NCI-H2171 treated with DMSO at 0.1 percent for 48 hours (cell line): ENCODE measurements around the gene KIF19.

Source experiments
- DNase-seq: peaks from one replicate; lab custom pipeline; 2025; lab: John Stamatoyannopoulos, UW

Gene KIF19

GRCh38 chr17:74304184-74304583, 21.8 kb upstream of the KIF19 start:
- peak; percentile 68 for DNase-seq

GRCh38 chr17:74305865-74306654, 20.0 kb upstream of the KIF19 start:
- DNase-seq, result peak; percentile 29

GRCh38 chr17:74307984-74308773, 17.8 kb upstream of the KIF19 start:
- no peak for DNase-seq

GRCh38 chr17:74309902-74310301, 16.1 kb upstream of the KIF19 start:
- DNase-seq, result no peak

GRCh38 chr17:74314877-74315276, 11.1 kb upstream of the KIF19 start:
- DNase-seq, result no peak

- DNase-seq, result peak; percentile 39
Measured at GRCh38 chr17:74316220-74316619, 9.8 kb upstream of the KIF19 start.

- DNase-seq, result no peak
Measured at GRCh38 chr17:74317071-74317470, 9.0 kb upstream of the KIF19 start.

- no peak for DNase-seq
Measured at GRCh38 chr17:74318391-74318790, 7.6 kb upstream of the KIF19 start.

GRCh38 chr17:74324521-74324920, 1.5 kb upstream of the KIF19 start:
- DNase-seq, result no peak

- no peak for DNase-seq
Measured at GRCh38 chr17:74325376-74325742, 667 bp upstream of the KIF19 start.

GRCh38 chr17:74326506-74326905, 480 bp downstream of the KIF19 start:
- no peak for DNase-seq

- no peak for DNase-seq
Measured at GRCh38 chr17:74328487-74328886, 2.5 kb downstream of the KIF19 start.

- DNase-seq, result no peak
Measured at GRCh38 chr17:74329378-74329777, 3.4 kb downstream of the KIF19 start.

GRCh38 chr17:74330446-74330845, 4.4 kb downstream of the KIF19 start:
- no peak for DNase-seq

GRCh38 chr17:74332017-74332650, 6.1 kb downstream of the KIF19 start:
- peak; percentile 95 for DNase-seq

- peak; percentile 99 for DNase-seq
Measured at GRCh38 chr17:74332763-74333283, 6.8 kb downstream of the KIF19 start.

- no peak for DNase-seq
Measured at GRCh38 chr17:74334393-74335039, 8.5 kb downstream of the KIF19 start.

- DNase-seq, result no peak
Measured at GRCh38 chr17:74335529-74336062, 9.6 kb downstream of the KIF19 start.

- no peak for DNase-seq
Measured at GRCh38 chr17:74336307-74336706, 10.3 kb downstream of the KIF19 start.

GRCh38 chr17:74337834-74338500, 11.9 kb downstream of the KIF19 start:
- DNase-seq, result peak; percentile 93

- DNase-seq, result peak; percentile 31
Measured at GRCh38 chr17:74339537-74340195, 13.6 kb downstream of the KIF19 start.
